HepG2 (cell line): ENCODE measurements around the gene RPL35. TPM values are rescaled to one million over a fixed set of nuclear protein-coding genes. Genes with fewer than 3 reads are reported as not detected.
A peak's percentile ranks its signal among the peaks of the same experiment; 100 is the strongest.

Experiments used
- ATAC-seq: fragments of 200-7000 bp; cut with Tn5 transposase; 3 replicates; pipeline ENCODE4 v1.9.1; 2020; ENCODE audit warnings: mild to moderate bottlenecking, moderate library complexity
- BruUV-seq: library from RNA; stranded (reverse); fragments of 400-500 nt; replicated peaks from 2 replicates; lab custom pipeline; 2021; lab: Mats Ljungman, UMichigan
- CTCF ChIA-PET: fragments of 300-600 bp; formaldehyde crosslinking; extraction: SDS; loops from one replicate; lab custom pipeline; 2021; ENCODE audit warnings: low total read pairs, inconsistent platforms, low intra/inter-chr PET ratio; lab: Yijun Ruan, JAX
- POLR2A ChIA-PET: fragments of 350-600 bp; sonication (Branson Sonifier 250); formaldehyde crosslinking; loops from one replicate; lab custom pipeline; 2020; ENCODE audit warnings: antibody characterized with exemption, inconsistent platforms; lab: Yijun Ruan, JAX
- DNase-seq: peaks from one replicate; pipeline ENCODE4 v3.0.0-alpha.2; 2015; ENCODE audit warnings: low spot score
- FAIRE-seq: peaks from 3 replicates; lab custom pipeline; 2011; peaks lifted over from hg19 to GRCh38; lab: Jason Lieb, UNC
- H2AFZ ChIP-seq: one replicate; pipeline ENCODE4 v1.6.1; 2011; ENCODE audit warnings: low read length, inconsistent platforms
- H3K27ac ChIP-seq: fragments of 300-600 bp; 3 replicates; pipeline ENCODE4 v1.8.0; 2011; ENCODE audit warnings: mixed run types, mild to moderate bottlenecking, mixed read lengths, low read length, inconsistent platforms; ENCODE audit not compliant: insufficient read depth; ENCODE audit errors: extremely low read length
- H3K27me3 ChIP-seq, 2 experiments: fragments of 200-600 bp in 1 of 2; 2 replicates in 1 of 2; 3 replicates in 1 of 2; pipeline versions ENCODE4 v1.6.0 to v1.8.0; 2011; ENCODE audit warnings: low read length in 2 of 2, mild to moderate bottlenecking in 2 of 2, moderate library complexity in 2 of 2, inconsistent platforms in 1 of 2; ENCODE audit not compliant: insufficient read depth in 2 of 2, control insufficient read depth in 1 of 2
- H3K36me3 ChIP-seq, 2 experiments: fragments of 200-600 bp in 1 of 2; replicated peaks in 1 of 2; 2 replicates in 1 of 2; 3 replicates in 1 of 2; pipeline versions ENCODE4 v1.5.1 to v1.8.0; 2011; ENCODE audit warnings: low read length in 2 of 2, inconsistent platforms in 1 of 2; ENCODE audit not compliant: insufficient read depth in 2 of 2, control insufficient read depth in 1 of 2
- H3K4me1 ChIP-seq: 2 replicates; pipeline ENCODE4 v1.5.1; 2012; ENCODE audit warnings: low read length, inconsistent platforms; ENCODE audit not compliant: insufficient read depth
- H3K4me2 ChIP-seq: 2 replicates; pipeline ENCODE4 v1.6.0; 2011; ENCODE audit warnings: low read depth, low read length, inconsistent platforms
- H3K4me3 ChIP-seq, 3 experiments: fragments of 200-600 bp in 1 of 3; sonication (generic), shearing (Covaris generic) in 1 of 3; replicated peaks in 1 of 3; 2 replicates each; pipeline ENCODE4 v1.5.1; 2011 to 2016; ENCODE audit warnings: low read length in 3 of 3, inconsistent platforms in 2 of 3, low read depth in 2 of 3, mild to moderate bottlenecking in 2 of 3, control low read depth in 1 of 3, mixed read lengths in 1 of 3; ENCODE audit not compliant: insufficient read depth in 1 of 3
- H3K79me2 ChIP-seq: one replicate; pipeline ENCODE4 v1.6.1; 2011; ENCODE audit warnings: low read length, inconsistent platforms; ENCODE audit not compliant: insufficient read depth
- H3K9ac ChIP-seq: 2 replicates; pipeline ENCODE4 v1.6.0; 2011; ENCODE audit warnings: mild to moderate bottlenecking, low read depth, low read length, inconsistent platforms; ENCODE audit not compliant: insufficient read depth
- H3K9me3 ChIP-seq: 2 replicates; pipeline ENCODE4 v1.5.1; 2012; ENCODE audit warnings: mild to moderate bottlenecking, low read length
- H4K20me1 ChIP-seq: 2 replicates; pipeline ENCODE4 v1.6.0; 2011; ENCODE audit warnings: inconsistent platforms, mild to moderate bottlenecking, low read length, moderate library complexity; ENCODE audit not compliant: insufficient read depth
- FIP1L1 ChIP-seq: fragments of 200-400 bp; formaldehyde crosslinking; IDR thresholded peaks from 2 replicates; pipeline ENCODE4 v1.6.1; 2018; ENCODE audit warnings: low read depth, mild to moderate bottlenecking, low read length, moderate library complexity, borderline replicate concordance; ENCODE audit not compliant: insufficient read depth
- MIER3 ChIP-seq: IDR thresholded peaks from 2 replicates; pipeline ENCODE4 v1.6.1; 2016; ENCODE audit warnings: missing compliant biosample characterization, borderline replicate concordance
- NFRKB ChIP-seq: fragments of 450-650 bp; IDR thresholded peaks from 2 replicates; pipeline ENCODE4 v1.6.1; 2017
- SKIL ChIP-seq: sonication (generic); formaldehyde crosslinking; IDR thresholded peaks from 2 replicates; pipeline ENCODE4 v1.8.0; 2022; ENCODE audit warnings: missing genetic modification reagents, mild to moderate bottlenecking, moderate library complexity, borderline replicate concordance
- TFAP4 ChIP-seq: sonication (generic); IDR thresholded peaks from 2 replicates; pipeline ENCODE4 v1.6.1; 2016; ENCODE audit warnings: low read depth, borderline replicate concordance
- ZNF512 ChIP-seq: sonication (generic); formaldehyde crosslinking; IDR thresholded peaks from 2 replicates; pipeline ENCODE4 v1.4.0; 2020; ENCODE audit warnings: mild to moderate bottlenecking, missing genetic modification reagents
- ZNF800 ChIP-seq: sonication (generic); formaldehyde crosslinking; IDR thresholded peaks from 2 replicates; pipeline ENCODE4 v1.4.0; 2020; ENCODE audit warnings: missing genetic modification reagents
- WGBS: methylation state at CpG from one replicate; pipeline ENCODE4 v1.1.6; 2017; ENCODE audit warnings: low lambda C conversion rate; 5-methylcytosine and 5-hydroxymethylcytosine counted together
- in situ Hi-C: cut with HindIII; loops from 2 replicates; pipeline ENCODE4 v1.10.0; 2017; ENCODE audit warnings: low pct_unique_long_range_greater_than_20kb; ENCODE audit not compliant: extremely low pct_ligation_motif_present
- intact Hi-C: fragments of 100-400 bp; cut with micrococcal nuclease; formaldehyde crosslinking; loops from one replicate; pipeline ENCODE4 v1.10.0; 2022; ENCODE audit not compliant: unreplicated experiment
- polyA plus RNA-seq, 8 experiments: library from polyadenylated mRNA; depleted of rRNA in 3 of 8; stranded (reverse) in 7 of 8; unstranded in 1 of 8; fragments of >200 nt; fragmentation: Illumina TruSeq in 4 of 8; extraction: Trizol in 4 of 8; gene quantifications; 2 replicates each; pipeline versions ENCODE4 v1.2.1 to v1.2.3, GENCODE V29; 2011 to 2016; ENCODE audit warnings: low read depth in 4 of 8, missing spikeins in 1 of 8, mixed read lengths in 1 of 8; ENCODE audit not compliant: insufficient read depth in 1 of 8
- total RNA-seq, 5 experiments: library from RNA; depleted of rRNA; stranded (reverse); fragments of >200 nt; fragmentation: Illumina TruSeq; extraction: Trizol; gene quantifications; 2 replicates each; pipeline ENCODE4 v1.2.3, GENCODE V29; 2016; ENCODE audit warnings: low read depth in 1 of 5

RPL35 gene
- total and polyA plus RNA-seq, 2 of the 13 experiments (the other 11 are each of a cell fraction or from before 2014, with no cell fraction given) = 2,153 to 2,935 TPM

- ATAC-seq (no peak), FAIRE-seq (no peak), DNase-seq (no peak)
- in situ Hi-C loops = no loop called here
- no peak overlapping the region for H3K27ac ChIP-seq
- no peak overlapping the region for H3K4me2 ChIP-seq
- 16% methylated on average over 2 of the region's 2 CpGs for WGBS
- no peak overlapping the region for H3K4me3 ChIP-seq
- H2AFZ ChIP-seq = no peak overlapping the region
- no peak for TF ChIP-seq NFRKB
- TF ChIP-seq ZNF800 (CRISPR knock-in tag) = no peak
- TF ChIP-seq ZNF512 (CRISPR knock-in tag) = 0 out of 2 replicates have a peak, but pooled peaks have one; percentile 25
- TF ChIP-seq SKIL (CRISPR knock-in tag) = no peak
- TF ChIP-seq FIP1L1 = no peak
- no peak for TF ChIP-seq MIER3
- no peak for TF ChIP-seq TFAP4
- no peaks in the 10 kb centered on the region for H3K36me3 ChIP-seq
- no peaks in the 10 kb centered on the region for H4K20me1 ChIP-seq
- H3K9ac ChIP-seq = no peak overlapping the region
- no peaks in the 10 kb centered on the region for H3K9me3 ChIP-seq
- H3K79me2 ChIP-seq = no peaks in the 10 kb centered on the region
- CTCF ChIA-PET = no interaction called here
- POLR2A ChIA-PET = interaction anchor here (0.9 kb wide), 1 partner anchor 32 kb away, joined by 3 read pairs; no protein-coding TSS in a partner anchor
- peaks cover 31% of the 10 kb centered on the region for H3K4me1 ChIP-seq
- intact Hi-C loops = no loop called here
- H3K27me3 ChIP-seq = peaks cover 3 to 16% of the 10 kb centered on the region in 2 experiments; a peak in 3 of 5 replicates
- no TSS peak for BruUV-seq
These were observed 33.0 kb downstream of the RPL35 start for GRCh38 chr9:124828489-124829333.
